Endometrial microvascular endothelial cells (primary cell): ENCODE data around the gene CLTCL1. TPM values are rescaled to one million over a fixed set of nuclear protein-coding genes. Genes with fewer than 3 reads are reported as not detected.

Experiments
- in situ Hi-C: cut with HindIII; loops from 2 replicates; pipeline ENCODE4 v1.10.0; 2017; ENCODE audit warnings: low sequenced_read_pairs, low pct_unique_long_range_greater_than_20kb; ENCODE audit errors: inconsistent ontology term
- total RNA-seq: library from RNA; depleted of rRNA; stranded (reverse); fragments of >200 nt; gene quantifications from one replicate; pipeline ENCODE4 v1.2.3, GENCODE V29; 2015; ENCODE audit errors: inconsistent ontology term

Gene CLTCL1
- total RNA-seq, 1 donor from 2014 or later: 1.8 TPM

DNA sequence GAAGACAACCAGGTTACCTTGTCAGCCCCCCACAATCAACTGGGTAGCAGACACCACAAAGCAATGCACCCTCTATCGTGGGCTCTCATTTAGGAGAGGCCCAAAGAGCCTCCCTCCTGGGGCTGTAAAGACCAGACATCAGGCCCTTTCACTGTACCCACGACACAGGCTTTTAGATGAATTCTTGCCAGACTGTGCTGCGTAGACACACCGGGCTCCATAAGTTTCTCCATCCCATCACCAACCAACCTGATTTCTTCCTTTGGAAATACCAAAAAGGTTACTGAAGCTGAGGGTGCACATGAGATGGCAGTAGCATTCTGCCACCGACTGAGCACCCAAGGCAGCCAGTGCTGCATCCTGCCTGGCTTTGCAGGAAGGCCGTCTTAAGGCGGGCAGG is 66.5 kb downstream of the CLTCL1 start:
- in situ Hi-C loops: no loop called here

DNA sequence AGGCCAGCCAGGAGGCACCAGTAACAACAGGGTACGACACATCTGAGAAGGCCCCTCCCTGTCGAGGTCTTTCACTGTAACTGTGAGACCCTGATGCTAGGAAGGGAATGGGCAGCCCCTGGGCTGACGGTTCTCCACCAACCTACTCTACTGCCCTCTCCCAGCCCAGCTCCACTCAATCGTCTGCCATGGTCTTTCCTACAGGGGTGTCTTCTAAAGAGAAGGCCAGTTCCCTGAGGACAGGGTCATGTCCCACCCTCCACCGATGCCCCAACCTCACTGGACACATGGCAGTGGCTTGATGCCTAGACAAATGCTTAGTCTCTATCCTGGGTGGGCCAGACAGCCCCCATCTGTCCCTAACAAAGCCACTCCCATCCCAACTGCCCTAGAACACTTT is 67.0 kb downstream of the CLTCL1 start:
- in situ Hi-C loops: no loop called here

DNA sequence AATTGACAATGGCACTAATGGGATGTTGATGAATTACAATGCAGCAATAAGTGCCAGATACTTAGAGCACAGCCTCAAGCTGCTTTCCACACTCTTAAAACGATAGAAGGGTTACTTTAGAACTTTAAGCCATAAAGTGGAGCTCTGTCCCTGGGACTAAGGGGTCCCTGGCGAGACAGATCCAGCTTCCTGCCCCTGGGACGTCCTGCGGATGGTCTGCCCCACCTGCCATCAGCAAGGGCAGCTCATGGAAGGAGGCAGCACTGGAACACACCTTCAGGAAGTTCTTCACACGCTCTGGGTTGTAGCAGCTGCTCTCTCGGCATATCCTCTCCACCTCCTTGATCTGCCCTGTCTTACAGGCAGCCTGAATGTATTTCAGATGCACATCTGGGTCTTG is 67.9 kb downstream of the CLTCL1 start:
- in situ Hi-C loops: no loop called here

DNA sequence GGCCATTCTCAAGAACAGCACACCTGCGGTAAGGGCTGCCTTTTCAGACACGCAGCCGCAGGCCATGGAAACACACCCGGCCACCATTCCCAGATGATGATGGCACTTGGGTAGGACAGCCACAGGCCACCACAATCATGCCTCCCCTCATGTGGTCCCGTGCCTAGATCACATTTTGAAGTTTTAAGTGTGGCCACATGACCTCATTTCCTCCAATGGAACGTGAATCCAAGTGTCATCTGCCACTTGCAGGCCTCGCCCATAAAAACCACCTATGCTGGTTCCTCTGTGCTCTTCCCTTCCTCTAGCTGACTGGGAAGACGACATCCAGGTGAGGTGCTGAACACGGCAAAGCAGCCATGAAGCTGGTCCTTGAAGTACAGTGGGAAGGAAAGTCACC is 68.4 kb downstream of the CLTCL1 start:
- in situ Hi-C loops: no loop called here

- in situ Hi-C loops: no loop called here
Observed at GRCh38 chr22:19222242-19223005, 69.1 kb downstream of the CLTCL1 start.

DNA sequence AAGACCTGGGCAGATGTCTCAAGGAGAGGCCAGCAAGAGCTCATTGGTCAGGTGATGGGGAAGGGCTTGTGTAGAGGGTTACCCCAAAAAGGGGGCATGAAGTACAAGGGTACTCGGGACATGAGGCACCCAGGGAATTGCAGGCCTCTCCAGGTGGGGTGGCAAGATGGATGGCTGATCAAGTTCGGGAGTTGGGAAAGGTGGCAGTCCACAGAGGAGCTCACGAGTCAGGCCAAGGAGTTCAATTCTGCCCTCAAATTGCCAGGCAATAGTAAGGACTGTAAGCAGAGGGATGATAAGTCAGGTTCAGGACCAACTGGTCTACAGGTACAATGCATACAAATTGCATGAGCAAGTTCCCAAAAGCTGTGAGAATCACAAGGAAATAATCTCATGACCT is 70.7 kb downstream of the CLTCL1 start:
- in situ Hi-C loops: no loop called here

DNA sequence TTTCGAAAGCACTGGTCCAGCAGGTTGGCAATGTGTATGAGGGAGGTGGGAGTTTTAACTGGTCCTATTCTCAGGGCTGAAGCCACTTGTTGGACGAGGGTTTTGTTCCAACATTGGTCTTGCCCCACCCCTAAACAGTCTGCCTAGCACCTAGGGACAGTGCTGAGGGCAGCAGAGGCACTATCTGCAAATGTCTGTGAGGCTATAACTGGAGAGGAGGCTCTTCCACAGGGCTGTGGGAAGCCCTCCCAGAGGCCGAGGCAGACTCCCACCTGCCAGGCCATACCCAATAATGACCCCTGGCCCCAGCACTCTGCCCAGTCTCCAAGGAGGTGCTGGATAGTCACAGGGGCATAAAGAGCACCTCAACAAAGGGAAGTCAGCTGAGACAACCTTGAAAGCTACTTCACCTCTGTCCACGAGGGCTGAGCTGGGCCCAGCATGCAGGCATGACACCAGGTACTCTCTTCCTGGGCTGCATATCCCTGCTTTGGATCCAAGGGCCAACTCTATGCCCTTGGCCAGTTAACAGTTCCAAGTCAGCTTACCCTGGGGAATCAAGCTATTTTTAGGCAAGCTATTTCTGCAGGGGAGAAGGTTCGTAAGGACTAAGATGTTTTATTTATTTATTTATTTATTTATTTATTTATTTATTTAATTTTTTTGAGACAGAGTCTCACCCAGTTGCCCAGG is 72.8 kb downstream of the CLTCL1 start:
- in situ Hi-C loops: no loop called here

DNA sequence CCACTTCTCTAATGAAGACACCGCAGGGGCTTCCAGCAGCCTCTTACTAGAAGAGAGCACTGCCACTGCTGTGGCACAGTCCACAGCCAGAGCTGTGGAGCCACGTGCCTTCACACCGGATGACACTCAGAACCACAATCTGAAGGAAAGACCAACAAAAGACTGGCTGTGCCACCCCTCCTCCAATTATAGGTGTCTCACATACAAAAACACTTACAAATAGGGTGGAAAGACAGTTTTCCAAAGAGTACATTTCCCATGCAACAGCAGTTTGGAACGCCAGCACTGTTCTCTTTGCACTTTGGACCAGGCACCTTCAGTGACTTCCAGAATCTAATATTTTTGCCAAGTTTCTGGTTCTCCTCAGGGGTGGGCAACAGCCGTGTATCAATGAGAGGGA is 74.9 kb downstream of the CLTCL1 start:
- in situ Hi-C loops: no loop called here

GRCh38 chr22:19215360-19215759 is 76.2 kb downstream of the CLTCL1 start:
- in situ Hi-C loops: no loop called here

DNA sequence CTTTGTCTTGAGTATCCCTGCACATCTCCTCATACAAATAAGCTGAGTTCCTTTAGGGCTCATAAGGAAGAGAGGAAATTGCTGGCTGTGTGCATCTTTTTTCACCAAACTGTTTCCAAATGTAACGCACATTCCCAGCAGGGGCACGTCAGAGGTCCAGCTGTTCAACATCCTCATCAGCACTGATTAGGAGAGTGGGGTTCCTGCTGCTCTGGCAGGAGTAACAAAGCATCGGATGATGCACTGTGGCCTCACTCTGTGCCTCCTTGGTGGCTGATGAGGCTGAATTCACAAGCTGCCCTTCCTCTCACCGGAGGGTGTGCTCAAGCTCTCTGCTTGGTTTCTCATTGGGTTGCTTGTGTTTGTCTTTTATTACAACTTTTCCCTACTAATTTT is 77.4 kb downstream of the CLTCL1 start:
- in situ Hi-C loops: no loop called here

DNA sequence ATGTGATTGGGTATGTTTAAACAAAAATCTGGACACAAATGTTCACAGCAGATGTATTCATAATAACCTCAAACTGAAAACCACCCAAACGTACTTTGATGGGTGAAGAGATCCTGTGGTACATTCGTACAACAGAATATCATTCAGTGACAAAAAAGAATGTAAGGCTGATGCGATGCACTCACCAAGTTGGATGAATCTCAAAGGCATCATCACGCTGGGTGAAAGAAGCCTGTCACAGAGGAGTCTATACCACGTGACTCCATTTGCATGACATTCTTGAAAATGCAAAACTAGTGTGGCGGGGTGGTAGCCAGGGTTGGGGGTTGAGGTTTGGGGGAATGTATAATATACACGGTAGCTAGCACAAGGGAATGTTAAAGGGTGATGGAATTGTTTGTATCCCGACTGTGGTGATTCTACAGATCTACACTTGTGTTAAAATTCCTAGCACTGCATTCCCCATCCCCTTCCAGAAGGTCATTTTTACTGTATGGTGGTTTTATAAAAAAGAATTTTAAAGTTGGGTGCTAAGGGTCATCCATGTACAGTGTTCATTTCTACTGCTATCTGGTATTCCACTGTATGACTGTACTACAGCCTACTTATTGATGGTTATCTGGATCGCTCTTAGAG is 78.0 kb downstream of the CLTCL1 start:
- in situ Hi-C loops: no loop called here

GRCh38 chr22:19213001-19213400 is 78.5 kb downstream of the CLTCL1 start:
- in situ Hi-C loops: no loop called here

GRCh38 chr22:19212302-19212870 is 79.1 kb downstream of the CLTCL1 start:
- in situ Hi-C loops: no loop called here

DNA sequence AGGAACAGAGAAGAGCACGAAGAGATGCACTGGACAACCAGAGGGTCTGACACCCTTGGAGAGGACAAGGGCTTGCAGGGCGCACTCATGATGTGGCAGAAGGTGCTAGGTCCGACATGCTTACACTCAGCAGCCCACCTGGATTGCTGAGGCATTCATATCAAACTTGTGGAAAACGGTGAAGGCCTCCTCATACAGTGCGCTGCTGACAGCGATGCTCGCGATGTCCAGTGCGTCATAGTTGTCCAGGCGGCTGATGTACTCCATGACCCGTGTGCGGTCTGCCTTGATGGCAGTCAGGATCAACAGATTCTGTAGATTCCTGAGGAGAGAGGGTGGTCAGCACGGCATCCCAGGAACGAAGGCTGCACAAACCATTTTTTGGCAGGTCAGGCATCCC is 81.3 kb downstream of the CLTCL1 start:
- in situ Hi-C loops: no loop called here

- in situ Hi-C loops: no loop called here
Observed at GRCh38 chr22:19208287-19208847, 83.2 kb downstream of the CLTCL1 start.

- in situ Hi-C loops: no loop called here
Observed at GRCh38 chr22:19207884-19208283, 83.6 kb downstream of the CLTCL1 start.

DNA sequence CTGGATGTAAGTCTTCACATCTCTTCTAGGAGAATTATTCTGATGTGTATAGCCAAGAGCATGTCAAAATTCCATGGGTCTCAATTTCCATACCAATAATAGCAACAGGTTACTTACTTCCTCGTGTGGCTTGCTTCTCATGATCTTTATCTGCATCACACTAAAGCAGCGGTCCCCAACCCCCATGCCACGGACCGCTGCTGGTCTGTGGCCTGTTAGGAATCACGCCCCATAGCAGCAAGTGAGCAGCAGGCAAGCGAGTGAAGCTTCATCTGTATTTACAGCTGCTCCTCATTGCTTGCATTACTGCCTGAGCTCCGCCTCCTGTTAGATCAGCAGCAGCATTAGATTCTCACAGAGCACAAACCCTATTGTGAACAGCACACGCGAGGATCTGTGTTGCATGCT is 84.1 kb downstream of the CLTCL1 start:
- in situ Hi-C loops: no loop called here

- in situ Hi-C loops: no loop called here
Observed at GRCh38 chr22:19206287-19206686, 85.2 kb downstream of the CLTCL1 start.

DNA sequence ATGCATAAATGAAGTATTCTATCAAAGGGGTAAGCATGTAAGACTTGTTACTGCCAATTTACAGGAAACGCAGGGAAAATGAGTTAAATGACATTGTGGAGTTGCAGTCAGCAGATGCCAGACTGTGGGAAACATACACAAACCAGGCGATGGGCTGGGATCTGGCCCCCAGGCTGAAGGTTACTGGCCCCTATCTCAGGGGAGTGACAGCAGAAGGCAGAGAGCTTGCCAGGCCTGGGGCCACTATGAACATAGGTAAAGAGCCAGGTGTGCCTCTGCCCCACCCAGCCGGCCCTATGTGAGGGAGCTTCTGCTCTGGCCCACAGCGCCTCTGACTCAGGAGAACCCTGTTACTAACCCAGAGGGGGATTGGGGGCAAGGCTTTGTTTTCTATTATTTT is 86.9 kb downstream of the CLTCL1 start:
- in situ Hi-C loops: no loop called here

- in situ Hi-C loops: no loop called here
Observed at GRCh38 chr22:19203834-19204233, 87.7 kb downstream of the CLTCL1 start.
